Measurements from ENCODE around the gene COX6B2.

Gene COX6B2

DNA sequence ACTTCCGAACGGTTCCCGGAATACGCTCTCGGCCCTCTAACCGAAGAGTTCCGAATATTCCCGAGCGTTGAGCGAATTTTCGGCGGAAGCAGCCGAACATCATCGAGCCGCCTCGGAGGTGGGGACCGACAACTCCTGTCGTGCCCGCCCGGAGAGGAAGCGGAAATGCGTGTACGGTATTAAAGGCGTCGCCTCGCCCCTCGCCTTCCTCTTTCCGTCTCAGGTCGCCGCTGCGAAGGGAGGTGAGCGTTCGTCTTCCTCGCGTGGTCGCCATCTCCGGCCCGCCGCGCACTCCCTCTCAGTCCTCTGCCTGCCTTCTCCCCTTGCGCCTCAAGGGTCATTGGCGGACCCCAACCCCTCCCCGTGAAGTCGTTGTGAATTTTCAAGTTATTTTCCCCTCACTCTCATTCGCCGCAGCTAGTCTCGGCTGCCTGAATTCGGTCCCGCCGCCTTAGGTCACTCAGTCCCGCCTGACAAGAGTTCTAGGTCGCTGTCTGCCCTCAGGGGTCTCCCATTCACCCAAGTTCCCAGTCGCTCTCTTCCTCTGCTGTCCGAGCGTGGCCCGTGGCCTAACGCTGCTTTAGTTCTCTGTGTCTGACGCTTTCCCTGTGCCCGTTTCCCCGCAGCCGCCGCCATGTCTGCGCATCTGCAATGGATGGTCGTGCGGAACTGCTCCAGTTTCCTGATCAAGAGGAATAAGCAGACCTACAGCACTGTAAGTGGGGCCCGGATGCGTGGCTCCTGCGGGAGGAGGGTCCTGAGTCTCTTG is 31.4 kb upstream of the COX6B2 start, which contains the start of gene RPL28:
Gene RPL28, plus strand, starts transcription at position 209 of the 769 bp plus-strand sequence. Its CDS starts 426 bp downstream, at position 635.
- peaks cover 61% of the 10 kb centered on the region for H3K4me1 Mint-ChIP-seq
- peaks cover 2% of the 10 kb centered on the region for H3K27me3 Mint-ChIP-seq
- DNase-seq (peak; percentile 98), ATAC-seq (peak; percentile 60)
- peak within 1 kb of the TSS; percentile 99 for H3K27ac Mint-ChIP-seq
- H3K4me3 Mint-ChIP-seq: peak within 1 kb of the TSS; percentile 97
- H3K36me3 Mint-ChIP-seq (ENCODE audit: low read depth): peaks cover 50% of the 10 kb centered on the region
- H3K9me3 Mint-ChIP-seq: no peaks in the 10 kb centered on the region

DNA sequence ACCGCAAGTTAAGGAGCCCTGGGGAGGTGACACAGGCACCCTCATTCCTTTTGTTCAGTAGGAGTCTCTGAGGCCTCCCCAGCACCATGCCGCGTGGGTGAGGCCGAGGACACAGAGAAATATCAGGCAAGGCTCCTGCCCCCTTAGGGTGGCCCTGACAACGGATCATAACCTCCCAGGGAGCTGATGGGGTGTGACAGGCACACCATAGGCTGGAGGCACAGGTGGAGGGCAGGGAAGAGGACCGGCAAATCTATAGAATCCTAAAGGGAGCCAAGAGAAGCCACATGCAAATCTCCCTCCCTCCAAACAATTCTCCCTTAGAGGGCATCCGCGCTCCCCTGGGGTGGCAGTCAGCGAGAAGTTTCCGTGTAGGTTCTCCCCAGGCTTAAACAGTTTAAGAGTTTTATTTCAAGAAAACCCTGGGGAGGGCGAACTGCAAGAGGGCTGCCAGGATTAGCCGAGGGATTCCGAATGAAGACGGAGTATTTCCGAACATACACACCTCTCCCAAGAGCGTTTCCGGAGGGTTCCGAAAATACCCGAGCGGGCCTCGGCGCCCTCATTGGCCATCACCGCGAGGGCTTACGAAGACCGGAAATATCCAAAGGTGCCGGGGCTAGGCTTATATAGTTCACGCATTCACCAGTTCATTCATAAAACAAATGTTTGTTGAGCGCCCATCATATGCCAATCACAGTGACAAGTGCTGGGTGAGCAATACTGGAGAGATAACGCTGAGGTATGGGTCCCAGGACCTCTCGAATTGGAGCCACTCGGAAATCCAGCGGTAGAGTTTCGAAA is 30.6 kb upstream of the COX6B2 start:
- Mint-ChIP-seq H3K27me3 (peaks cover 2% of the 10 kb centered on the region), H3K27ac (peak overlapping the region; percentile 99), H3K36me3 (ENCODE audit: low read depth) (peaks cover 46% of the 10 kb centered on the region), H3K4me1 (peaks cover 58% of the 10 kb centered on the region), H3K4me3 (peak overlapping the region; percentile 97), H3K9me3 (no peaks in the 10 kb centered on the region)
- peak; percentile 96 for DNase-seq
- ATAC-seq: peak; percentile 75

DNA sequence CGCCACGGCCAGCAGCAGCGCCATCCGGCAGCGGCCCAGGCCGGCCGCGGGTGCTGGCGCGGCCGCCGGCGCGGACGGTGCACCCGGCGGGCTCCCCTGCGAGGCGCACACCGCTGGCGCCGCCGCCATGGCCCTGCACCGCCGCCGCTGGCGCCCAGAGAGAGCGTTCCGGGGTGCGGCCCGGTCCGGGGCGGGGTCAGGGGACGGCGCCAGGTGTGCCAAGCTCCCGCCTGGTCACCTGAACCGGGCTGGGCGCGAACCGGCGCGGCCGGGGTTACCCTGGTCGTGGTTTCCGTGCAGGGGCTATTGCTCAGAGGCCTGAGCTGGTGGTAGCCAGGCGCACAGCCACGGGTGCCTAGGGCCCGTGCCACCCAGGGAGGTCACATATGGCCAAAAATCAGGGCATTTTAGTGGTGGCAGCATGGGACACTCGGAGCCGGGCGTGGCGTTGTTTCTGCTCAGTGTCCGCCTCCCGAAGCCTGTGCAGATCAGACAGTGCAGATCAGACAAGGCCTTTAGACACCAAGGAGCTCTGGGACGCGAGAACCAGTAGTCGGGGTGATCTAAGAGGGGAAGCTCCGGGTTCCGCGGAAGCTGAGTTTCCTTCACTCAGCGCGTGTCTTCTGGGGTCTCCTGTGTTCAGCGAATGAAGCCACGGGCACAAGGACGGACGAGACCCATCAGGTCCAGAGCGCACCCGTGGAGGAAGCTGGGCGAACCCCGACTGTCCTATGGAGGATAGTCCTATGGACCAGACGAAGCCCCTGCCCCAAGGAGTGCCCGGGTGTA is 29.8 kb upstream of the COX6B2 start, which contains the start of gene TMEM238:
Gene TMEM238, minus strand, starts transcription at position 162 of the 789 bp plus-strand sequence. Its CDS starts 33 bp downstream, at position 129.
- Mint-ChIP-seq H3K27me3 (peaks cover 2% of the 10 kb centered on the region), H3K9me3 (no peaks in the 10 kb centered on the region), H3K4me1 (peaks cover 50% of the 10 kb centered on the region), H3K36me3 (ENCODE audit: low read depth) (peaks cover 39% of the 10 kb centered on the region), H3K27ac (peak within 1 kb of the TSS; percentile 99), H3K4me3 (peak within 1 kb of the TSS; percentile 97)
- ATAC-seq: peak; percentile 9
- peak; percentile 58 for DNase-seq

DNA sequence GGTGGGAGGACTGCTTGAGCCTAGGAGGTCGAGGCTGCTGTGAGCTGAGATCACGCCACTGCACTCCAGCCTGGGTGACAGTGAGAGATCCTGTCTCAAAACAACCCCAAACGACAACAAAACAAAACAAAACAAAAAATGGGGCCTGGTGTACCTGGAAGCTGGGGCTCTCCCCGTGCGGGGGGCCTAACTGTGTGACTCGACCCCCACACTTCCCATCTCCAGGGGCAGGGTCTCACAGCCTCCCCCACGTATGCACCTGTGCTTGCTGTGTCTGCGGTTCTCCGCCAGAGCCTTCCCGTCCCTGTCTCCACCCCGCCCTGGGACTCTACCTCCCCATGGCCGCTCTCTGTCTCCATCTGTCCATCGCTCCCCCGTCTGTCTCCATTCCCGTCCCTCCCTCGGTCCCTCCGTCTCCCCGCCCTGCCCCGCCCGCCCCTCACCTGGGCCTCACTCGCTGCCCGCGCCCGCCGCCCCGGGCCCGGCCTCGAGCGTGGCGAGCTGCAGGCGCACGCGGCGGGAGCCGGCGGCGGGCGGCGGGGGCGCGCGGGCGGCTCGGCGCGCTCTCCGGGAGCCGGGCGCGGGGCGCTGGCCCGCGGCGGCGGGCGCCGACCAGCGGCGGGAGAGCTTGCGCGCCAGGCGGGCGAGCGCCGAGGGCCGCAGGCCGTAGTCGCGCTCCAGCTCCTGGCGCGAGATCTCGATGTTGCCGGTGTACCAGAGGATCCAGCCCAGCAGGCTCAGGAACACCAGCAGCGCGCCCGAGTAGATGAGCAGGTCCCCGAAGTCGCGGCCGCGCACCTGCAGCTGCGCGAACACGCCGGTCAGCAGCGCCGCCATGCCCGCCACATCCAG is 29.0 kb upstream of the COX6B2 start:
- peaks cover 2% of the 10 kb centered on the region for H3K27me3 Mint-ChIP-seq
- H3K36me3 Mint-ChIP-seq (ENCODE audit: low read depth): peaks cover 34% of the 10 kb centered on the region
- peak overlapping the region; percentile 92 for H3K27ac Mint-ChIP-seq
- H3K4me1 Mint-ChIP-seq: peaks cover 43% of the 10 kb centered on the region
- ATAC-seq: peak; percentile 7
- no peaks in the 10 kb centered on the region for H3K9me3 Mint-ChIP-seq
- H3K4me3 Mint-ChIP-seq: peak overlapping the region; percentile 85
- peak; percentile 63 for DNase-seq

DNA sequence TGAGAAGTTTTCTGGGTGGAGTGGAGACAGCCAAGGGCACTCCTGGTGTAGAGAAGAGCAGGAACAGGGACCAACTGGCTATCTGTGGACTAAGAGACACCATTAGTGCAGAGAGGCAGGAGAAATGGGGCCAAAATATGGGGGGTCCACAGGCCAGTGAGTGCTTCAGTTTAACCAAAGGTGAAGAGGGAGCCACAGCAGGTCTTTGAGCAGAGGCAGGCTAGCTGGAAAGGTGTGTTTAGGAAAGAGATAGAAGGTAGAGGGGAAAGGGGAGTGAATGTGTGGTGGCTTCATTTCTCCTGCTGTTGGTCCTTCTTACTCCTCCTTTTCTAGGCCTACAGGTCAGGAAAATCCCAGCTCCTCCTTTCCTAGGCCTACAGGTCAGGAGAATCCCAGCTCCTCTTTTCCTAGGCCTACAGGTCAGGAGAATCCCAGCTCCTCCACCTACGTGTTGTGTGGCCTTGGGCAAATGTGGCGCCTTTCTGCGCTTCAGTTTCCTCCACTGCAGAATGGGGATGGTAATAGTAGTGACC is 28.1 kb upstream of the COX6B2 start:
- DNase-seq: no peak
- peaks cover 36% of the 10 kb centered on the region for H3K4me1 Mint-ChIP-seq
- peak overlapping the region; percentile 92 for H3K27ac Mint-ChIP-seq
- H3K27me3 Mint-ChIP-seq: peaks cover 2% of the 10 kb centered on the region
- peaks cover 24% of the 10 kb centered on the region for H3K36me3 Mint-ChIP-seq (ENCODE audit: low read depth)
- no peak for ATAC-seq
- H3K4me3 Mint-ChIP-seq: peak overlapping the region; percentile 85
- H3K9me3 Mint-ChIP-seq: no peaks in the 10 kb centered on the region

DNA sequence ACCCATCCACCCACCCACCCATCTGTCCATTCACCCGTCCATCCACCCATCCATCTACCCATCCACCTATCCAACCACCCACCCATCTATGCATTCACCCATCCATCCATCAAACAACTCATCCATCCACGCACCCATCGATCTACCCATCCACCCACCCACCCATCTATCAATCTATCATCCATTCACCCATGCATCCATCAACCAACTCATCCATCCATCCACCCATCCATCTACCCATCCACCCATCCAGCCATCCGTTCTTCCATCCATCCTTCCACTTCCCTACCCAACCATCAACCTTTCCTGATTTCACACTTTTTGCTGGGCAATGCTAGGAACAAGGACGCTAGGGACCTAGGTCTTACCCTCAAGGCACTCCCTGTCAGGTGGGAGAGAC is 27.5 kb upstream of the COX6B2 start:
- H3K36me3 Mint-ChIP-seq (ENCODE audit: low read depth): peaks cover 19% of the 10 kb centered on the region
- no peak overlapping the region for H3K27ac Mint-ChIP-seq
- ATAC-seq (no peak), DNase-seq (no peak)
- H3K9me3 Mint-ChIP-seq: no peaks in the 10 kb centered on the region
- peaks cover 2% of the 10 kb centered on the region for H3K27me3 Mint-ChIP-seq
- peaks cover 30% of the 10 kb centered on the region for H3K4me1 Mint-ChIP-seq
- peak overlapping the region; percentile 85 for H3K4me3 Mint-ChIP-seq

DNA sequence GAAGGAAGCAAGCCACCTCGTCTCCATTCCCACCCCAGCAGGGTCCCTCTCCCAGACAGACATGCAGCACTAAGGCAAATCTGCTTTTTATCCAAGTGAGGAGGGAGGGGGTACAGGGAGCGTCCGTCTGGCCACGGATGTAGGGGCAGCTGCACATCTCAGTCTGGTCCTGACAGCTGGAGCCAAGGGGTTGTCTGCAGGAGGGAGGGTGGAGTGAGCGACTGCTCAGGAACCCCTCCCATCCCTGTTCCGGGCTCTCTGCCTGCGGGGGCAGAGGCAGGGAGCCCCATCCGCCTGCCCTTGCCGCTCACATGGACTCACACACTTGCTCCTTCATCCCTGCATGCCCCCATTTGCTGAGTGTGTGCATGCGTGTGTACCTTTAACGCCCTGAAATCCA is 24.7 kb upstream of the COX6B2 start:
- DNase-seq (no peak), ATAC-seq (no peak)
- Mint-ChIP-seq H3K9me3 (no peaks in the 10 kb centered on the region), H3K4me3 (no peak overlapping the region), H3K27me3 (peaks cover 5% of the 10 kb centered on the region), H3K4me1 (peaks cover 17% of the 10 kb centered on the region), H3K36me3 (ENCODE audit: low read depth) (peaks cover 4% of the 10 kb centered on the region), H3K27ac (no peak overlapping the region)

DNA sequence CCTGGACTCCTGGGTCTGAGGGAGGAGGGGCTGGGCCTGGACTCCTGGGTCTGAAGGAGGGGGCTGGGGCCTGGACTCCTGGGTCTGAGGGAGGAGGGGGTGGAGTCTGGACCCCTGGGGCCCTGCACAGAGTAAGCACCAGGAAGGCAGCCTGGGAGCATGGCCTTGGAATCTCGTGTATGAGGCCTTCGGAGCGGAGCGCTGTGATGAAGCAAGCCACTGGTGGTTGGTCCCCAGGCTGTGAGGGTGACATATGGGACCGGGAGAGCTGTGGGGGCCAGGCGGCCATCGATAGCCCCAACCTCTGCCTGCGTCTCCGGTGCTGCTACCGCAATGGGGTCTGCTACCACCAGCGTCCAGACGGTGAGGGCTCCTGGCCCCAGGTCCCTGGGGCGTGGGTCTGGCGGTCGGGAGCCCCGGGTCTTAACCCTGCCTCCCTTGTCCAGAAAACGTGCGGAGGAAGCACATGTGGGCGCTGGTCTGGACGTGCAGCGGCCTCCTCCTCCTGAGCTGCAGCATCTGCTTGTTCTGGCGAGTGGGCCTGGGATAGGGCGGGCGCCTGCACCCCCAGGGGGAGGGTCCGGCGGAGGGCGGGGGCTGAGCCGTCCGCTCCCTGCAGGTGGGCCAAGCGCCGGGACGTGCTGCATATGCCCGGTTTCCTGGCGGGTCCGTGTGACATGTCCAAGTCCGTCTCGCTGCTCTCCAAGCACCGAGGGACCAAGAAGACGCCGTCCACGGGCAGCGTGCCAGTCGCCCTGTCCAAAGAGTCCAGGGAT is 23.0 kb upstream of the COX6B2 start:
- Mint-ChIP-seq H3K27me3 (peaks cover 12% of the 10 kb centered on the region), H3K36me3 (ENCODE audit: low read depth) (peaks cover 4% of the 10 kb centered on the region), H3K27ac (no peak overlapping the region), H3K4me1 (peaks cover 14% of the 10 kb centered on the region), H3K4me3 (no peak overlapping the region), H3K9me3 (no peaks in the 10 kb centered on the region)
- DNase-seq (no peak), ATAC-seq (no peak)

DNA sequence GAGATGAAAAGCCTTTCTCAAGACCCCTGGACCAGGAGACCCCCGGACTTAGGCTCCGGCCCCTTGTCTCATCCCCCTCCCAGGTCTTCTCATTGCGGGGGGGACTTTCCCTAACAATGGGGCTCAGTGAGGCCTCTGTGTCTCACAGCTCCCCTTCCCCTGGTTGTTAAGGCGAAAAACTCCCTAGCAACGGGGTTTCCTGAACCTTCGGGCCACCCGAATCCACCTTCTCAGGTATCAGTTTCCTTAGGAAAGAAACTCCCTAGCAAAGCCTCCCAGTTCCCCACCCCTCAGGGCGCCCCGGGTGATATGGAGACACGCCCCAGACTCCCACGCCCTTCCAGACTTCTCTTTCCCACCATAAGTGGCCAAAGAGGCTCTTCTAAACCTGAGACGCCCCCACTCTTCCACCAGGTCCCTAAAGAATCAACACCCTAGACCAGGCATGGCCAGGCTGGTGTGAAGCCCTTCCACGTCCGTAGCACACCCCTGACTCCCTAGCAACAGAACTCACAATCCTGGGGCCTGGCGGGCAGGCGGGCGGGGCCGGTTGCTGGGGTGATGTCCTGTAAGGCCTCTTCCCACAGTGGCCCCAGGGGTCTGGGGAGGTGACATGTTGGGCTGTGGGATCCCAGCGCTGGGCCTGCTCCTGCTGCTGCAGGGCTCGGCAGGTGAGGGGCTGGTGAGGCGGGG is 21.9 kb upstream of the COX6B2 start, which contains the start of gene TMEM190:
Gene TMEM190, plus strand, starts transcription at position 586 of the 693 bp plus-strand sequence. Its CDS starts 28 bp downstream, at position 614.
- DNase-seq (no peak), ATAC-seq (no peak)
- Mint-ChIP-seq H3K9me3 (no peaks in the 10 kb centered on the region), H3K4me1 (peaks cover 10% of the 10 kb centered on the region), H3K27me3 (peaks cover 24% of the 10 kb centered on the region), H3K4me3 (no peak within 1 kb of the TSS), H3K27ac (no peak within 1 kb of the TSS), H3K36me3 (ENCODE audit: low read depth) (peaks cover 3% of the 10 kb centered on the region)

DNA sequence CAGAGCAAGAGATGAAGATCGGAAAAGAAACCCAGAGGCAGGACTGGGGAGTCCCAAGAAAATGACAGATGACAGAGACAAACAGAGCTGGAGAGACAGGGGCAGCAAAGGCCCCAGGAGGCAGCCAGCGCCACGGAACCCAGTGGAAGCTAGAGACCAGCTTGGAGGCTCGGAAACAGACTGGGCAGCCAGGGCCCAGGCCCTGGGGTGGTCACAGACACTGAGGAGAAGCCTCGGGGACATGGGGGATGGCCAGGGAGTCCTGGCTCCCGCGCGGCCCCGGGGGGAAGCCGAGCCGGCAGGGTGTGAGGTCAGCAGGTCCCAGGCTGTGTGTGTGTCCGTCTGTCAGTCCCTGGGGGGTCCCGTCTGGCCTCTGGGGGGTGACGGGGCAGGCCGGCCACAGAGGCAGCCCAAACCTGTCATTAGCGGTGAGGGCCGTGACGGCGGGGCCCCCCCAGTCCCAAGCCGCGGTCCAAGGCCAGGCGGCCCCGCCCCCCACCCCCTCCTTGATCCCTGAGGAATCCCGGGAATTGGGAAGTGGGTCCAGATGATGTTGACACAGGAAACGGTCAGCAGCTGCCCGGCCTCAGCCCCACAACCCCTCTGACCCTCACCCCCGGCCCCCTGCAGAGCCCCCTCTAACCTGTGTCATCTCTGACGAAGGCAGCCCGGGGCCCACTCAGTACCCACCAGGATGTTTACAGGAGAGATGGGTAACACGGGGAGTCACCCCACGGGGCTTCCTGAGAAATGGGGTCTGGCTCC is 19.7 kb upstream of the COX6B2 start:
- Mint-ChIP-seq H3K27me3 (peaks cover 39% of the 10 kb centered on the region), H3K4me1 (peaks cover 22% of the 10 kb centered on the region), H3K4me3 (no peak overlapping the region), H3K27ac (no peak overlapping the region), H3K9me3 (no peaks in the 10 kb centered on the region), H3K36me3 (ENCODE audit: low read depth) (peaks cover 2% of the 10 kb centered on the region)
- ATAC-seq (no peak), DNase-seq (no peak)

DNA sequence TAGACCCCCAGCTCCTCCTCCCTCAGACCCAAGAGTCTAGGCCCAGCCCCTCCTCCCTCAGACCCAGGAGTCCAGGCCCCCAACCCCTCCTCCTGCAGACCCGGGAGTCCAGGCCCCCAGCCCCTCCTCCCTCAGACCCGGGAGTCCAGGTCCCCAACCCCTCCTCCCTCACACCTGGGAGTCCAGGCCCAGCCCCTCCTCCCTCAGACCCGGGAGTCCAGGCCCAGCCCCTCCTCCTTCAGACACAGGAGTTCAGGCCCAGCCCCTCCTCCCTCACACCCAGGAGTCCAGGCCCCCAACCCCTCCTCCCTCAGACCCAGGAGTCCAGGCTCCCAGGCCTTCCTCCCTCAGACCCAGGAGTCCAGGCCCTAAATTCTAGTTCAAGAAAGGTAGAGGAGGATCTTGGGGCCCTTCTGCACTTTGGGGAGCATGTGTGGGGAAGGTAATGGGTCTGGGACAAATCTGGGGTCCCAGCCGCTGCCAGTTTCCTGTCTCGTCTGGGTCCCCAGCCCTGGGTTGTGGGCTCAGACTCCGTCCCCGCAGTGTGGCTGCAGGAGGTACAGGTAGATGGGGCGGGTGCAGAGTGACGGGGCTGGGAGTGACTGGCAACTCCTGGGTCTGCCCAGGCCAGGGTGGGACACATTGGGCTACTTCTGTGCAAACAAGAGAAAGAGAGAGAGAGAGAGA is 18.9 kb upstream of the COX6B2 start:
- DNase-seq (no peak), ATAC-seq (no peak)
- no peak overlapping the region for H3K4me3 Mint-ChIP-seq
- H3K4me1 Mint-ChIP-seq: peaks cover 22% of the 10 kb centered on the region
- peaks cover 39% of the 10 kb centered on the region for H3K27me3 Mint-ChIP-seq
- H3K27ac Mint-ChIP-seq: no peak overlapping the region
- H3K9me3 Mint-ChIP-seq: no peaks in the 10 kb centered on the region
- H3K36me3 Mint-ChIP-seq (ENCODE audit: low read depth): peaks cover 2% of the 10 kb centered on the region

Measured in activated naive CD8-positive, alpha-beta T cell treated with anti-CD3 and anti-CD28 coated beads, Interleukin-2, amount 50 U/mL, for 24 hours (primary cell).